RWPE2 (cell line): ENCODE data around the gene THUMPD2.

ENCODE experiments used
- ATAC-seq: fragments of 200-7000 bp; cut with Tn5 transposase; 3 replicates; pipeline ENCODE4 v1.9.1; 2021; ENCODE audit warnings: low read depth
- DNase-seq: peaks from one replicate; pipeline ENCODE4 v3.0.0-alpha.2; 2020; ENCODE audit warnings: low spot score
- H3K27ac ChIP-seq: fragments of 450-650 bp; 2 replicates; pipeline ENCODE4 v1.5.1; 2017; ENCODE audit warnings: mild to moderate bottlenecking; ENCODE audit not compliant: poor library complexity, severe bottlenecking
- H3K27me3 ChIP-seq: fragments of 250-450 bp; sonication (Bioruptor Pico); 2 replicates; pipeline ENCODE4 v1.5.1; 2021; ENCODE audit warnings: mild to moderate bottlenecking, moderate library complexity; ENCODE audit not compliant: insufficient read depth, poor library complexity, severe bottlenecking
- H3K36me3 ChIP-seq: fragments of 250-450 bp; sonication (Bioruptor Pico); 2 replicates; pipeline ENCODE4 v1.5.1; 2020; ENCODE audit warnings: low read depth, mild to moderate bottlenecking, moderate library complexity
- H3K4me1 ChIP-seq: fragments of 250-450 bp; sonication (Bioruptor Pico); 2 replicates; pipeline ENCODE4 v1.5.1; 2021; ENCODE audit warnings: mild to moderate bottlenecking, moderate library complexity; ENCODE audit not compliant: insufficient read depth, poor library complexity, severe bottlenecking
- H3K4me3 ChIP-seq: fragments of 250-450 bp; sonication (Bioruptor Pico); 2 replicates; pipeline ENCODE4 v1.5.1; 2021; ENCODE audit warnings: mild to moderate bottlenecking, moderate library complexity; ENCODE audit not compliant: severe bottlenecking
- H3K9me3 ChIP-seq: fragments of 250-450 bp; sonication (Bioruptor Pico); 2 replicates; pipeline ENCODE4 v1.5.1; 2021; ENCODE audit warnings: mild to moderate bottlenecking, moderate library complexity; ENCODE audit not compliant: severe bottlenecking
- CTCF ChIP-seq: fragments of 450-650 bp; IDR thresholded peaks from one replicate; pipeline ENCODE4 v1.5.1; 2017; ENCODE audit warnings: mild to moderate bottlenecking, moderate library complexity; ENCODE audit not compliant: poor library complexity, severe bottlenecking

THUMPD2 gene

DNA sequence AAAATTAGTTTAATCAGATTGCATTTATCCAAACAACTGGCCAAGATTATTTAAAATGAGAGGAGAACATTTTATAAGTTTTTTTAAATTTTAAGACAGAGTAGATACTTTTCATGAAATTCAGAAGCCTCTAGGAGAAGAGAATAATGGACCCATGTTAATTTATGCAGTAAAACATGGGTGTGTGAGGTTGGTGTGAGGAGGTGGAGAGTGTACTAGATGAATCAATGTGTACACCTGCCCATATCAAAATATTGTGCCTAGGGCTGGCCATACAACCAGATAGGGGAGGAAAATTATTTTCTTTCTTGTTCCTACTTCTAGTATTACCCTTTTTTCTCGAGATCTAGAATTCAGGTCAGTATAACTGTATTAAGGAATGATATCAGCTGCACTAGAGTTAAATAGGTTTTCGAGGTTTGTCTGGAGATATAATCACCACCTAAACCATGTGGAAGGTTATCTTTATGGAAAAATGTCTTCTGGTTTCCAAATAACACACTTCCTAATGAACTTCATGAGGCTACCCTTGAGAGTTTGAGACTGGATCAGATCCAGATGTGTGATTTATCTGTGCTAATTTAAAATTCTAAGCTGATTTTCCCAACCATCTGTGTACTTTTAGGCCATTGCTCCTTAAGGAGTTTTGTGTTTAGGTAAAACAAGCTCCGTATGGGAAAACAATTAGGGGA, 75.7 kb downstream of the THUMPD2 start:
- no peak overlapping the region for H3K27ac ChIP-seq
- TF ChIP-seq CTCF = no peak
- no peaks in the 10 kb centered on the region for H3K9me3 ChIP-seq
- H3K36me3 ChIP-seq = no peaks in the 10 kb centered on the region
- no peak for DNase-seq
- no peaks in the 10 kb centered on the region for H3K27me3 ChIP-seq
- no peaks in the 10 kb centered on the region for H3K4me1 ChIP-seq
- no peak overlapping the region for H3K4me3 ChIP-seq
- ATAC-seq = no peak

- H3K4me1 ChIP-seq = no peaks in the 10 kb centered on the region
- no peak overlapping the region for H3K4me3 ChIP-seq
- no peaks in the 10 kb centered on the region for H3K36me3 ChIP-seq
- TF ChIP-seq CTCF = no peak
- H3K27ac ChIP-seq = no peak overlapping the region
- no peaks in the 10 kb centered on the region for H3K9me3 ChIP-seq
- ATAC-seq (no peak), DNase-seq (no peak)
- no peaks in the 10 kb centered on the region for H3K27me3 ChIP-seq
These were observed 77.9 kb downstream of the THUMPD2 start for GRCh38 chr2:39701137-39701536.

GRCh38 chr2:39697454-39697853, 81.6 kb downstream of the THUMPD2 start:
- Histone ChIP-seq H3K9me3 (no peaks in the 10 kb centered on the region), H3K36me3 (no peaks in the 10 kb centered on the region), H3K27me3 (no peaks in the 10 kb centered on the region), H3K4me3 (no peak overlapping the region), H3K27ac (no peak overlapping the region), H3K4me1 (no peaks in the 10 kb centered on the region)
- ATAC-seq = no peak
- no peak for DNase-seq
- no peak for TF ChIP-seq CTCF

- no peak overlapping the region for H3K4me3 ChIP-seq
- no peaks in the 10 kb centered on the region for H3K4me1 ChIP-seq
- TF ChIP-seq CTCF = peak; percentile 70
- DNase-seq = no peak
- no peaks in the 10 kb centered on the region for H3K27me3 ChIP-seq
- no peak overlapping the region for H3K27ac ChIP-seq
- peak; percentile 54; the same call in 2 of the 3 replicates for ATAC-seq
- no peaks in the 10 kb centered on the region for H3K9me3 ChIP-seq
- H3K36me3 ChIP-seq = no peaks in the 10 kb centered on the region
These were observed 82.2 kb downstream of the THUMPD2 start for GRCh38 chr2:39696838-39697237.

- DNase-seq = no peak
- Histone ChIP-seq H3K4me1 (no peaks in the 10 kb centered on the region), H3K27ac (no peak overlapping the region), H3K36me3 (no peaks in the 10 kb centered on the region), H3K4me3 (no peak overlapping the region), H3K9me3 (peaks cover 2% of the 10 kb centered on the region), H3K27me3 (no peaks in the 10 kb centered on the region)
- ATAC-seq = 0 out of 3 replicates have a peak, but pooled peaks have one; percentile 10
- TF ChIP-seq CTCF = no peak
These were observed 82.9 kb downstream of the THUMPD2 start for GRCh38 chr2:39696101-39696553.
